Astrocyte (in vitro differentiated cells and primary cell): Measurements from ENCODE around the gene DUS1L. TPM values are rescaled to one million over a fixed set of nuclear protein-coding genes. Genes with fewer than 3 reads are reported as not detected.

Experiments
- DNase-seq: peaks from one replicate; pipeline ENCODE4 v3.0.0-alpha.2; 2010; ENCODE audit warnings: low read depth
- FAIRE-seq: peaks from 2 replicates; lab custom pipeline; 2011; peaks lifted over from hg19 to GRCh38; lab: Jason Lieb, UNC
- H2AFZ ChIP-seq: 2 replicates; pipeline ENCODE4 v1.6.0; 2012; ENCODE audit warnings: low read depth, low read length, inconsistent platforms
- H3K27ac ChIP-seq: 2 replicates; pipeline ENCODE4 v1.5.1; 2011; ENCODE audit warnings: low read depth, low read length, inconsistent platforms
- H3K27me3 ChIP-seq: 2 replicates; pipeline ENCODE4 v1.6.0; 2011; ENCODE audit warnings: low read length, inconsistent platforms; ENCODE audit not compliant: insufficient read depth
- H3K36me3 ChIP-seq: 2 replicates; pipeline ENCODE4 v1.5.1; 2011; ENCODE audit warnings: low read length, inconsistent platforms; ENCODE audit not compliant: insufficient read depth
- H3K4me1 ChIP-seq: 2 replicates; pipeline ENCODE4 v1.5.1; 2011; ENCODE audit warnings: low read length, inconsistent platforms; ENCODE audit not compliant: insufficient read depth
- H3K4me2 ChIP-seq: 2 replicates; pipeline ENCODE4 v1.6.0; 2012; ENCODE audit warnings: low read length, inconsistent platforms
- H3K4me3 ChIP-seq: 2 replicates; pipeline ENCODE4 v1.5.1; 2011; ENCODE audit warnings: low read depth, mild to moderate bottlenecking, low read length, inconsistent platforms; ENCODE audit not compliant: insufficient read depth
- H3K79me2 ChIP-seq: 2 replicates; pipeline ENCODE4 v1.6.0; 2012; ENCODE audit warnings: mild to moderate bottlenecking, low read length, inconsistent platforms; ENCODE audit not compliant: insufficient read depth
- H3K9ac ChIP-seq: 2 replicates; pipeline ENCODE4 v1.6.0; 2012; ENCODE audit warnings: mild to moderate bottlenecking, low read length, inconsistent platforms
- H3K9me3 ChIP-seq: 2 replicates; pipeline ENCODE4 v1.5.1; 2012; ENCODE audit warnings: low read depth, mild to moderate bottlenecking, low read length, inconsistent platforms; ENCODE audit not compliant: insufficient read depth
- H4K20me1 ChIP-seq: 2 replicates; pipeline ENCODE4 v1.6.0; 2012; ENCODE audit warnings: low read length, inconsistent platforms; ENCODE audit not compliant: insufficient read depth
- H3K27ac Mint-ChIP-seq: one replicate; pipeline ENCODE4 v1.8.0; 2021; ENCODE audit warnings: mild to moderate bottlenecking, mixed read lengths; ENCODE audit not compliant: unreplicated experiment
- H3K27me3 Mint-ChIP-seq: one replicate; pipeline ENCODE4 v1.8.0; 2021; ENCODE audit warnings: low read depth, mixed read lengths; ENCODE audit not compliant: unreplicated experiment
- H3K36me3 Mint-ChIP-seq: one replicate; pipeline ENCODE4 v1.8.0; 2021; ENCODE audit warnings: low read depth, mixed read lengths; ENCODE audit not compliant: unreplicated experiment
- H3K4me1 Mint-ChIP-seq: one replicate; pipeline ENCODE4 v1.8.0; 2021; ENCODE audit warnings: low read depth, mixed read lengths; ENCODE audit not compliant: unreplicated experiment
- H3K4me3 Mint-ChIP-seq: one replicate; pipeline ENCODE4 v1.8.0; 2021; ENCODE audit warnings: mild to moderate bottlenecking, moderate library complexity, mixed read lengths; ENCODE audit not compliant: unreplicated experiment
- H3K9me3 Mint-ChIP-seq: one replicate; pipeline ENCODE4 v1.8.0; 2021; ENCODE audit warnings: mild to moderate bottlenecking, mixed read lengths; ENCODE audit not compliant: unreplicated experiment
- EZH2 ChIP-seq: IDR thresholded peaks from 2 replicates; pipeline ENCODE4 v1.6.1; 2012; ENCODE audit warnings: mild to moderate bottlenecking, low read length, inconsistent platforms; ENCODE audit not compliant: insufficient read depth
- total RNA-seq: library from RNA; stranded (reverse); gene quantifications from 2 replicates; pipeline ENCODE4 v1.2.1, GENCODE V29; 2021
- TF ChIP-seq, protein P1 (sequence below): IDR thresholded peaks from 2 replicates; pipeline ENCODE4 v1.5.1; 2011; ENCODE audit warnings: low read depth, mild to moderate bottlenecking, inconsistent platforms, low read length, moderate library complexity; ENCODE audit not compliant: insufficient read depth

The DUS1L gene
- total RNA-seq, 1 donor from 2014 or later, result 55.1 TPM

DNA sequence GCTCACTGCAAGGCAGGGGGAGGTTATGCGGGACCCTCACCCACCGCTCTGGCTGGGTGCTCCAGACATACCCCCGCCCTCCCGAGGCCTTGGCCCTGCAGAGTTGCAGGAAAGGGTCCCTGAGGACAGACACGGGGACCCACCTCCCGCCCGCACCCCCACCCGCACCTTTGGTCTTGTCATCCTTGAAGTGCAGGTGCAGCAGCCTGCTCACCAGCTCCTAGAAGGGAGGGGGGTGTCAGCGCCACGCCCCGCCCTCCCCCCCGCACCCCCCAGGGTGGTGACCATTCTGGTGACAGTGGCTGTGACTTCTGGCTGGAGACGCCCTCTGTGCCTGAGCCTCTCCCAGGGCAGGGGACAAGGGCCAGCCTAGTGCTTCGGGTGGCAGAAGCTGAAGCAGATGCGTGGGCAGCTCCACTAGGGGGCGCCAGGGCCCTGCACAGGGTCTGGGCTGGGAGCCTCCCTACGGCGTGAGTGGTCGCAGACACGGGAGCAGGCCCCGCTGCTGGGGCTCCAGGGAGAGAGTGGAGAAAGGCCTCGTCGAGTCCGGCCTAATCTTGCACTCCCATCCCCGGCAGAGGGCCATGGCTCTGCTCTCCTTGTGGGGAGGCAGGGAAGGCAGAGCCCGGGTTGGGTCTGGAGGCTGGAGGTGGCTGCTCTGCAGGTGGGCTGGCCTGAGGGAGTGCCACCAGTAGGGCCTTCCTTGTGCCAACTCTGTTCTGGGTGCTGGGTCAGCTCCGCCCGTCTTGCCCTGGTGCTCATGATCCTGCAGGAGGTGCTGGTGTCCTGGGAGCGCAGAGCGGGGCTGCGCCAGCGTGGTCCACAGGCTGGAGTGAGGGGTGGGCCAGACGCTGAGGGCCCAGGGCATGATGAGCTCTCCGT, 45.7 kb downstream of the DUS1L start:
- Histone ChIP-seq H3K4me1 (peaks cover 23% of the 10 kb centered on the region), H3K27ac (no peak overlapping the region), H3K79me2 (peaks cover 15% of the 10 kb centered on the region), H3K4me3 (no peak overlapping the region), H3K9me3 (no peaks in the 10 kb centered on the region), H3K9ac (no peak overlapping the region), H3K27me3 (no peaks in the 10 kb centered on the region), H3K36me3 (no peaks in the 10 kb centered on the region), H3K4me2 (no peak overlapping the region), H2AFZ (no peak overlapping the region), H4K20me1 (peaks cover 27% of the 10 kb centered on the region)
- Mint-ChIP-seq H3K27me3 (no peaks in the 10 kb centered on the region), H3K9me3 (no peaks in the 10 kb centered on the region), H3K4me1 (no peaks in the 10 kb centered on the region), H3K27ac (no peak overlapping the region), H3K36me3 (no peaks in the 10 kb centered on the region), H3K4me3 (no peak overlapping the region)
- TF ChIP-seq, protein P1, sequence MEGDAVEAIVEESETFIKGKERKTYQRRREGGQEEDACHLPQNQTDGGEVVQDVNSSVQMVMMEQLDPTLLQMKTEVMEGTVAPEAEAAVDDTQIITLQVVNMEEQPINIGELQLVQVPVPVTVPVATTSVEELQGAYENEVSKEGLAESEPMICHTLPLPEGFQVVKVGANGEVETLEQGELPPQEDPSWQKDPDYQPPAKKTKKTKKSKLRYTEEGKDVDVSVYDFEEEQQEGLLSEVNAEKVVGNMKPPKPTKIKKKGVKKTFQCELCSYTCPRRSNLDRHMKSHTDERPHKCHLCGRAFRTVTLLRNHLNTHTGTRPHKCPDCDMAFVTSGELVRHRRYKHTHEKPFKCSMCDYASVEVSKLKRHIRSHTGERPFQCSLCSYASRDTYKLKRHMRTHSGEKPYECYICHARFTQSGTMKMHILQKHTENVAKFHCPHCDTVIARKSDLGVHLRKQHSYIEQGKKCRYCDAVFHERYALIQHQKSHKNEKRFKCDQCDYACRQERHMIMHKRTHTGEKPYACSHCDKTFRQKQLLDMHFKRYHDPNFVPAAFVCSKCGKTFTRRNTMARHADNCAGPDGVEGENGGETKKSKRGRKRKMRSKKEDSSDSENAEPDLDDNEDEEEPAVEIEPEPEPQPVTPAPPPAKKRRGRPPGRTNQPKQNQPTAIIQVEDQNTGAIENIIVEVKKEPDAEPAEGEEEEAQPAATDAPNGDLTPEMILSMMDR, result peak; percentile 41
- TF ChIP-seq EZH2, result no peak
- DNase-seq, result no peak
- no peak for FAIRE-seq

GRCh38 chr17:82018989-82019689, 46.5 kb downstream of the DUS1L start:
- FAIRE-seq (no peak), DNase-seq (no peak)
- no peak overlapping the region for H3K27ac ChIP-seq
- H3K27me3 ChIP-seq, result no peaks in the 10 kb centered on the region
- peaks cover 27% of the 10 kb centered on the region for H4K20me1 ChIP-seq
- no peaks in the 10 kb centered on the region for H3K9me3 ChIP-seq
- Mint-ChIP-seq H3K36me3 (no peaks in the 10 kb centered on the region), H3K4me3 (no peak overlapping the region), H3K4me1 (no peaks in the 10 kb centered on the region), H3K27me3 (no peaks in the 10 kb centered on the region), H3K9me3 (no peaks in the 10 kb centered on the region), H3K27ac (no peak overlapping the region)
- H3K79me2 ChIP-seq, result peaks cover 15% of the 10 kb centered on the region
- no peak overlapping the region for H3K4me3 ChIP-seq
- TF ChIP-seq EZH2, result no peak
- TF ChIP-seq, protein P1, result no peak
- peaks cover 22% of the 10 kb centered on the region for H3K4me1 ChIP-seq
- H2AFZ ChIP-seq, result no peak overlapping the region
- no peak overlapping the region for H3K9ac ChIP-seq
- no peaks in the 10 kb centered on the region for H3K36me3 ChIP-seq
- H3K4me2 ChIP-seq, result no peak overlapping the region
